HG03439 (cell line): ENCODE results near the gene MTHFD2L.
"Not testable (repeated sequence)": the region's sequence is repeated elsewhere in the genome, so short reads cannot be mapped to it uniquely, and the experiment has no call there.

Experiments
- ATAC-seq: cut with Tn5 transposase; IDR thresholded peaks from one replicate; pipeline ENCODE4 v1.9.1; 2021; ENCODE audit warnings: mild to moderate bottlenecking, moderate library complexity; ENCODE audit not compliant: unreplicated experiment

MTHFD2L gene

DNA sequence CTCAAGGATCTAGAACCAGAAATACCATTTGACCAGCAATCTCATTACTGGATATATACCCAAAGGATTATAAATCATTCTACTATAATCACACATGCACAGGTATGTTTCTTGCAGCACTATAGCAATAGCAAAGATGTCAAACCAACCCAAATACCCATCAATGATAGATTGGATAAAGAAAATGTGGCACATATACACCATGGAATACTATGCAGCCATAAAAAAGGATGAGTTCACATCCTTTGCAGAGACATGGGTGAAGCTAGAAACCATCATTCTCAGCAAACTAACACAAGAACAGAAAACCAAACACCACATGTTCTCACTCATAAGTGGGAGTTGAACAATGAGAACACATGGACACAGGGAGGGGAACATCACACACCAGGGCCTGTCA, 25.7 kb upstream of the MTHFD2L start:
- not testable (repeated sequence) for ATAC-seq

DNA sequence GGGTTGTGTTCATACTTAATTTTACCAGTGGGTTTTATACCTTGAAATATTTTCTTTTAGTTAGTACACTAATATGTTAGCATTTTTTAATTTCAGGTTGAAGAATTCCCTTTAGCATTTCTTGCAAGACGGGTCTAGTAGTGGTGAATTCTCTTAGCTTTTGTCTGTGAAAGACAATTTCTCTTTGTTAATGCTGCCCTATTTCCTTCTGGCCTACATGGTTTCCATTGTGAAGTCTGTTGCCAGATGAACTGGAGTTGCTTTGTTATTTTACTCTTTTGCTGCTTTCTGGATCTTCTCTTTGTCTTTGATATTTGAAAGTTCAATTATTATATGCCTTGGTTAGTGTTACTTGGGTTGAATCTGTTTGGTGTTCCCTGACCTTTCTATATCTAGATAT, 25.0 kb upstream of the MTHFD2L start:
- ATAC-seq, result no peak

DNA sequence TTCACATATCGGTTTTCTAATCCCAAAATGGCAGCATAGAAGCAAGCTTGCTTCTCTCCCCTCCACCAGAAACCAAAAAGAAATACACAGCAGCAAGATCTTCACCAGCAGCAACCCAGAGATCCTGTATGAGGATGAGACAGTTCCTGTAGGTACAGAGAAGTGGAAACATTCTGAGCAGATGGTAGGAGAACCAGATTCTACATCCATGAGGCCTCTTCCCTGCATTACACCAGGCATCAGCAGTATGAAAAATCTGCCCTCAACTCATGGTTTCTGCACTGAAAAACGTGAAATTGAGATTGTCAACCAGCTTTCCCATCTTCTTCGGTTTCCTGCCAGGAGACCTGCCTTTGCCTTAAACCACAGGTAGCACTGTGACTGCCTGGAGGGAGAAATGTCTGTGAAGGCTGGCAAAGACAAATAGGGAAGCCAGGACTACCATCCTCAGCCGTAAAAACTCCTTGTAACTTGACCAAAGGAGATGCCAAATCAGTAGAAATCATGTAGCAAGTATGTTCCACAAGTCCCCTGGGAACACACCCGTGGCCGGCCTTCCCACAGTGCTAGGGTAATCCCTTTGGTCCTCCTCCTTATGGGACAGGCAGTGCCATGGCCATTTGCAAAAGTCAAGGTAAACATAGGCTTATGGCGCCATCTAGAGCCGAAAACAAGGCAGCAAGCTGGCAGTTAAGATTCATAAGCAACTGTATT, 24.0 kb upstream of the MTHFD2L start:
- ATAC-seq, result peak; percentile 86

DNA sequence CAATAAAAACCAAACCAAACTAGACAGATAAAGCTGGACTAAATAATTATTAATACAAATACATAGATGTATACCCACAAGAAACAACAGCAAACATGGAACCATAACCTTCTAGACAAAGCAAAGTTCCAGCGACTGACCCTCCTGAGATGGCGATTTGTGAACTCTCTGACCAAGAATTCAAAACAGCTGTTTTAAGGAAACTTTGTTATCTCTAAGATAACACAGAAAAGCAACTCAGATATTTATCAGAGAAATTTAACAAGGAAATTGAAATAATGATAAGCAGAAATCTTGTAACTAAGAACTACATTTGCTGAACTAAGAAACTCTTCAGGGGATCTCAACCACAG, 23.4 kb upstream of the MTHFD2L start:
- ATAC-seq, result no peak

DNA sequence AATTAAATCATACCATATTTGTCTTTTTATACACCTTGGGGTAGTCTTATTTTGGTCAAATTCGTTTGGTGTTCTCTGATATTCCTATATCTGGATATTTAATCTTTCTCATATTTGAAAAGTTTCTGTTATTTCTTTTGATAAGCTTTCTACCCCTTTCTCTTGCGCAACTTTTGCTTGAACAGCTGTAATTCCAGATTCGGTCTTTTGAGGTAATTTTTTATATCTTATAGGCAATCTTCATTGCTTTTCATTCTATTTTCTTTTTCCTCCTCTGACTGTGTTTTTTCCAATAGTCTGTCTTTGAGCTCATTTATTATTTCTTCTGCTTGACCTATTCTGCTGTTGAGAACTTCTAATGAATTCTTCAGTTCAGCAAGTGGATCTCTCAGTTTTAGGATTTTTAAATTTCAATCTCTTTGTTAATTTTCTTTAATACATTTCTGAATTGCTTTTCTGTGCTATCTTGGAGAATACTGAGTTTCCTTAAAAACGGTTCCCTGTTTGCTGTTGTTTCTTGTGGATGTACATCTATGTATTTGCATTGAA, 11.3 kb upstream of the MTHFD2L start:
- no peak for ATAC-seq

DNA sequence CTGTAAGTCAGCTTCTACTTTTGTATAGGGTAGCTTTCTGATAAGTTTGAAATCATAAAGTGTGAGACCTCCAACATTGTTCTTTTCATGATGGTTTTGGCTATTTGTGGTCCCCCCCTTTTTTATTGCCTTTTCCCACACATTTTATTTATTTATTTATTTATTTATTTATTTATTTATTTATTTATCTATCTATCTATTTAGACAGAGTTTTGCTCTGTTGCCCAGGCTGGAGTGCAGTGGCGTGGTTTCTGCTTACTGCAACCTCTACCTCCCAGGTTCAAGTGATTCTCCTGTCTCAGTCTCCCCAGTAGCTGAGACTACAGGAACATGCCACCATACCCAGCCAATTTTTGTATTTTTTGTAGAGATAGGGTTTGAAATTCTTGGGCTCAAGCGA, 9.7 kb upstream of the MTHFD2L start:
- no peak for ATAC-seq

DNA sequence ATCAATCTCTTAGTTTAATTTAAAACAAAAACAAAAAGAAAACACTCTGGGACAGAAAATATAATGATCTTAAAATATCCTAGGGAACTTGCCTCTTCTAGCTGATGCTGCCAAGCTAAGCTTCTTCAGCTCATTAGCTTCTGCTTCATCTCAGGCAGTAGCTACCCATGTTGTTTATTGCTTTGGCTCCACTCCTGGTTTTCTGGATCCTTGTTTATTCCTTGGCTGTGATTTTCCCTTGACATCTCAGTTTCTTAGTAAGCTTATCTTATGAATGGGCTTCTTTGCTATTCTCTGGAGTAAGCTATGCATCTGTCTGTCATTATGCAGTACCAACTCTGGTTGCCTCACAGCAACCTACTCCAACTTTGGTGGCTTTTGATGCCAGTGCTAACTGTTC, 5.1 kb upstream of the MTHFD2L start:
- ATAC-seq, result no peak

DNA sequence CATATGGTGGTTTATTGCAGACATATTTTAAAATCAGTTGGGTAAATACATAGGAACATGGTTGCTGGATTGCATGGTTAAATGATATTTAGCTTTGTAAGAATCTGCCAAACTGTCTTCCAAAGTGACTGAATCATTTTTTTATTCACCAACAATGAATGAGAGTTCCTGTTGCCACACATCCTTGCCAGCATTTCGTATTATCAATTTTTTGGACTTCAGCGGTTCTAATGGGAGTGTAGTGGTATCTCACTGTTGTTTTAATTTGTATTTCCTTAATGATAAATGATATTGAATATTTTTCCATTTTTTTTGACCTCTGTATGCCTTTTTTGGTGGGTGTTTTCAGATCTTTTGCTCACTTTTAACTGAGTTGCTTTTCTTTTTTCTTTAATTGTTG, 1.4 kb upstream of the MTHFD2L start:
- ATAC-seq, result no peak

DNA sequence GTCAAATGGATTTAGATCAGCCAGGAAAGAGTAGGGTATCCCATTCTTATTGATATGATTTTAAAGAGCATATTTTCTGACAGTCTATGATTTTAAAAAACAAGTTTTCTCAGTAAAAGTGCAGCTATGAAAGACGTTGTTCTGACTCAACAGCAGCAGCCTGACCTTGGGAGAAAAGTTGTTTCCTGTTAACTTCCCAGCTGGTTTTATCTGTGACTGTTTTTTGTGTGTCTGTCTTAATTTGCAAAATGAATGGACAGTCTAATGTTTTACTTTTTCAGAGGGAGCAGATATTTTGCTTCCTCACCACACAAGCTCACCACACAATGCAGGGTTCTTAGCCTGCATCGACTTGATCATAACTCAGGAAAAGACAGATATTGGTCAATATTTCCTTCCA, 764 bp upstream of the MTHFD2L start:
- ATAC-seq, result no peak

DNA sequence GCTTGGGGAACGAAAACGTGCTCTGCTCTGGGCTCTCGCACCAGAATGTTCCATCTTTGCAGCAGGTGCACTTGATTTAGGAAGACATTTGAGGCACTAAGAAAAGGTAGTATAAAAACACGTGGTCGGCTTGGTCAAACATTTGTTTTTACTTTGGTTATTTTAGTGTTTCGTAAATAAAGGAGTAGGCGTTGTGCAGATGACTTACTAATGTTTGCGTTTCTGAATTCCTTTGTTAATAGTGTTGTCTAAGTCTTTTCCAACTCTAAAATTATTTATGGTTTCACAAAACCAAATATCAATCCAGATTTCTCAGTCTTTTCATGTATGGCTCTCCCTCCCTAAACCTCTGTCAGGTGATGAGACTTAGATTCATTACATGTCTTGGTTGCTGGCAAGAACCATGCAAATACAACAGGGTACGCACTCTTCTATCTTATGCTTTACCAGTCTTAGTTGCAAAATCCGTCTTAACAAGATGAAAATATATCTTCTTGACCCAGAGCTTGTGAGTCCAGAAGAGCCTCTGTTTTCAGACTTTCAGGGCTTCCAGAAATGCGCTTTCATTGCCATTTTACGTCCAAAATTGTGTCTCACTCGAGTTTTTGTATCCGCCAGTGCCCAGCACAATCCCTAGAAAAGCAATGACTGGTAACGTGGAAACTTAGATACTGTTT, 686 bp downstream of the MTHFD2L start:
- no peak for ATAC-seq

DNA sequence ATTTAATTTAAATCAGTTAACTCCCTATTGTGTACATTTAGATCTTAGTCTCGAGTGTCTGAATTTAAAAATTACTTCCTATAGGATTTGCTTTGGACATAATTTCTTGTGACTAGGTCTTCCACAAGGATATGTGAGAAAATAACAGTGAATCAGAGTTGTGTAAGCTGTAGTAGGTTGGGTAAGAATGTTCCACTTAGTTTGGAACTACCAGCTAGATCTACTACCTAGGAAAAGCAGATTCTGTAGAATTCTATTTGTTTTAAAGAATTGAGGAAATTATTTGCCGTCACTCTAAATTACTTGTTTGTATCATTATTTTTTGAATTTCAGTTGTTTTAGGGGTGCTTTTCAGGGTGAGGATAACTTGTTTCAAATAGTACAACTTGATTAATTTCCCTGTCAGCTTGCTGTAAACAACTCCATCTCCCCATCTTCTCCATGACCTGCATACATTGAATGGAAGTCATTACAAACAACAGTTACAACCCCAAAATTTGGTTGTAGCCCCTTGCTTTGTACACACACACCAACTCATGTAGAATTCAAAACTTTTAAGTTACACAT, 1.3 kb downstream of the MTHFD2L start:
- no peak for ATAC-seq

DNA sequence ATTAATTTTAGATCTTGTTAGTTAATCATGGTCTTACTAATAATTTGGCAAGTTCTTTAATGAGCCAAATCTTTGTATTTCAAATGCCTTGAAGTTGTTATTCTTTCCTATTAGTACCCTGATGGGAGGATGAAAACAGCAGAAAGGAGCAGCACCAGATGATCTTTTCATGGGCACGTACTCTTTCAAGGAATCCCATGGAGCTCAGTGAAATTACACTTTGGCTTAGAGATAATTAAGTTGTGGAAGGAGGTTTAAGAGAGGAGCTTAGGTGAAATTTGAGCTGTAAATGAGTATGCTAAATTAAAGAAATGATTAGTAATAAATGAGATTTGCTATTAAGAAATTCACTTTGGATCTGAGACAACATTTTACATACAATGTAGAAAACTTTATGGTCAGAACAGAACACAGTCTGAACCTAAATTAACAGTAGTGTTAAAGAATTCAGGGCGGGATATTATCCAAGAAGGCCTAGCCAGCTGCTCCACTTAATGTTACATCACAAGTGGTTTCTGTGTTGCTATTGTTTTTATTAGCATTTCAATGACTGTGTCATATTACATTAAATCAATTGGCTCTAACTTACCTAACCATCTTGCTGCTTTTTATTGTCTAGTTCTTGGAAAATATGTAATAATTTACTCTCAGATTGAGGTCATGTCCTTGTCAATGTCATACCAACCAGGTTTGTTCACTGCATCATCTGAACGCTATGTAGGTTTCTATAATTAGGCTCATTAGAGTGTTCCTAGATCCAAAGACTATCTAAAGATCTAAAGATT, 3.9 kb downstream of the MTHFD2L start:
- ATAC-seq, result no peak

DNA sequence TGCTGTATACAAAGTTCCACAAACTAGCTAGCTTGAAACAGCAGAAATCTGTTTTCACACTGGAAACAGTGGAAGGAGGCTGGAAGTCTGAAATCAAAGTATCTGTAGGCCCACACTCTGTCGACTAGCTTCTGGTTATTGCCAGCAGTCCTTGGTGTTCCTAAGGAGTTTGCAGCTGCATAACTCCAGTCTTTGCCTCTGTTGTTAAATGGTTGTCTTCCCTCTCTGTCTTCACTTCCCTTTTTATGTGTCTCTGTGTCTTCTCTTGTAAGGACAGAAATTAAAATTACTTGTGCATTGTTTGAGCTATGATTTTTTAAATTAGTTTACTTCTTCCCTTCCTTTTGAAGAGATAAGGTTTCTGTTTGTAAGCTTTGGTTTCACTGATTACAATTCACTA, 8.2 kb downstream of the MTHFD2L start:
- ATAC-seq, result no peak

DNA sequence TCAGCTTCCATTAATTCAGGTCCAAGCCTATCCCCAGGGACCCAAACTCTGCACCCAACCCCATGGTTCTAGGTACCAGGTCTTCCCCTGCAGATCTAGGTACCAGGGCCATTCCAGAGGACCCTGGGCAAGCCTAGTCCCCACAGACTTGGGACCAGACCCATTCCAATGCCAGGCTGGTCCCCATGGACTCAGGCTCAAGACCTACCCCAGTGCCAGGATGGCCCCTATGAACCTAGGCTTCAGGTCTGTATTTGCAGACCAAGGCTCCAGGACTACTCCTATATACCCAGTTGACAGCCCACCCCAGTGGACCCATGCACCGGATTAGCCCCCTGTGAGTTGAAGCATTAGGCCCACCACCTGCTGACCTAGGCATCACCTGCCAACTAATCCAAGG, 8.9 kb downstream of the MTHFD2L start:
- ATAC-seq, result no peak

DNA sequence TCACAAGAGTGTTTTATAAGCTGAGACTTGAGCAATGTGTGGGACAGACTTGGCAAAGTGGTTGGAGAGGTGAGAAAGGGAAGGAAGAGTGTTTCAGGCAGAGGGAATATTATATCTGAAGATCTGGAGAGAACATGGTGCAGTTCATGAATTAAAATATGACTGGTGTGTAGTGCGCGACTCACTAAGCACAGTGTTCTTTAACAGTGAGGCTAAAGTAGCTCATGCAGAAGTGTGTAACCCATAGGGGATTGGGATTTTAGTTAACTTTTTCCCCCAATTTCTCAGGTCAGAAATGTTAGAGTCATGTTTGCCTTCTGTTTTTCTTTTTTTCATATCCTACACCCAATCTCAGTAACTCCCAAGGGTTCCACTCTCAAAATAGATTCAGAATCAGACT, 9.7 kb downstream of the MTHFD2L start:
- no peak for ATAC-seq

DNA sequence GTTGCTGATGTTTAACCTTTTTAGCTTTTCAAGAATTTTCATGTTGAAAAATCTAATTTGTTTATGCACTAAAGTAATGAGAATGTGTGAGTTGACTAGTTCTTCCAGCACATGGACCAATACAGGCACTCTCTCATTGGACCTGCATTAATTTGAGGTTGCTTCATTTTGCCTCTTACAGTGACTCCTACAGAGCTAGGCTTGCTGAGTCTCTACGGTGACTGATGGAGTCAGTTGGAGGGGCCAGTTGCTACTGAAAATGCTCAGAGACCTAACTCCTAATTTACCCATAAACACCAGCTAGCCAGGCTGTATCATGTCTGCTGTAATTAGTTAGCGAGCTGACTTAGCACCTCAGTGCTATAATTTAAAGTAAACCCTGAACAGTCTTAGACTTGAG, 10.9 kb downstream of the MTHFD2L start:
- no peak for ATAC-seq

DNA sequence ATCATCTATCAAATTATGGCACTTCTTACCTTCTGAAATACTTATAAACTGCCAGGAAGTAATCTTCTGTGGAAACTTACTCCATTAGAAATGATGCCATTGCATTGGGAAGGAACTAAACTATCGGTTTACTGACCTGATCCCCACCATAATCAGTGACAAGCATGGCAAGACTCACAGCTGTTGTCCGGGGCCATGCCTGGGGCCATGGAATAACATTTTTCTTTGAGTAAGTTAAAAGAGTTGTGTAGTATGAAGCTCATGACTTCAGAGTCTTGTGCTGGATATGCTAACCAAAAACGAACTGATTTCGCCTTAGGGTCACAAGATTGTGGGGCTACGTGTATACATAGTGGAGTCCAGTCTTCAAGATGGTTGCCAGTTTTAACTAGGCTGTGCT, 15.4 kb downstream of the MTHFD2L start:
- no peak for ATAC-seq

DNA sequence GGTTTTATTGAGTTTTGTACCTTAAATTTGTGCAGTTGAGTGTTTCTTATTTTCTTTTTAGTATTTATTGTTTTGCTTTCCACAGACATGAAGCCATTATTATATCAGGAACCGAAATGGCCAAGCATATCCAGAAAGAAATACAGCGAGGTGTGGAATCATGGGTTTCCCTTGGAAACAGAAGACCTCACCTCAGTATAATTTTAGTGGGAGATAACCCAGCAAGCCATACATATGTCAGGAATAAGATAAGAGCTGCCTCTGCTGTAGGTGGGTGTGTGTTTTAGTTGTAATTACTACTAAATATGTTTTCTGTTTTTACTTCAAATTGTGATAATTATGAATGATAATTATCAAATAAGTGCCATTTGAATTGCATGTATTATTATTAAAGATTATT, 16.5 kb downstream of the MTHFD2L start:
- no peak for ATAC-seq

DNA sequence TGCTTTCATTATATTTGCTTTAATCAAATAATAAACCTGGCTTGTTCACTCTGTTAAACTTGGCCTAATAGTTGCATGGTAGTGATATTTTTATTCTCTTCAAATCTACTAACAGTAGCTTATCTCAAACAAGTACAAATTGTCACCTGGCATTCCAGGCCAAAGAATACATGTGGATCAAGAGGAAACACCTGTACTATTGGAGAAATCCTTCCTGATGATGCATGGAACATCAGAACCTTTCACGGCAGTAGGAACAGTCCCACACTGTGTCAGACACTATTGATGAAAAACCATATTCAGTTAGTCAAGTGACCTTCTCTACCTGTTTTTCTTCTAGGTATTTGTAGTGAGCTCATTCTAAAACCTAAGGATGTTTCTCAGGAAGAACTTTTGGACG, 17.0 kb downstream of the MTHFD2L start:
- no peak for ATAC-seq

DNA sequence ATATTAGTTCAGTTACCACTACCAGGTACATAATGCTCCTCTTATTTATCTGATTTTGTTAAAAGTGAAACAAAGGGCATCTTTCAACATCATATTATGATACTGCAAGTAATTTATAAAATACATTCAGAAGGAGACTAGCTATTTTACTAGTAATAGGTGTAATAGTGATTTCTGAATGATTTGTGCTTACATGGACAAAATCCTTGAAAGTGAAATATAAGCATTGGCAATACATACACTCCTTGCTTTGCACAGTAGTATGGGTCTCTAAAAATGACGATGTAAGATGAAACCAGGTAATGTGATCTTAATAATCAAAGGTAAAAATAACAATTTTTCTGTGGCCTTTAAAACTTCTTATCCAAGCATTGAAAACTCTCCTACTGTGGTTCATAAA, 17.5 kb downstream of the MTHFD2L start:
- no peak for ATAC-seq

DNA sequence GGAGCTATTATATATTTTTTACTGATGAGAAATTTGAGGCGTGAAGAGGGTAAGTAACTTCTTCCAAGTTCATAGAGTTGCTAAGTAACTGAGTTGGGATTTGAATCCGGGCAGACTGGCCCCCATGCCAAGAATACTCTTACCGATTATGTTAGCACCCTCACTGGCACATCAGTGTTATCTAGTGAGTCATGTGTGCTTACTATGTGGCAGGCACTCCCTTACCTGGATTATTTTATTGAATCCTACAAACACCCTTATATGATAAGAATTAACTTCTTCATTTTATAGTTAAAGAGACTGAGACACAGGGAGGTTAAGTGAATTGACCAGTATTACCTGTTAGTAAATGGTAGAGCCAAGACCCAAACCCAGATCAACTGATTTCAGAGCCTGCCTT, 20.9 kb downstream of the MTHFD2L start:
- no peak for ATAC-seq

DNA sequence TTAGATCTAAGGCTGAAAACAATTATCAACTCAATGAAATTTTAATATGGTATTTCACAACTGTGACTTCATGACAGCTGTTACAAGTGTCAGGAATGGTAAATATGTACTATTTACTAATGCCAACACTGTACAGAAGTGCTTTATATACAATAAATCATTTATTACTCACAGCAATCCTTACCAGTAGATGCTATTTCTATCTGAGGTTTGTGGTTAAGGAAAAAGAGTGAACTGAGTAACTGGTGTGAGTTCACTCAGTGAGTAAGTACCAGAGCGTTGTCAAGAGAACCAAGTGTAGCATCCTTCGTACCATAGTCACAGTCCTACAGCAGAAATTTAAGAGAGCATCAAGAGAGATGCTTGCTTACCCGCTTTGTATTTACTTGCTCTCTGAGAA, 23.3 kb downstream of the MTHFD2L start:
- no peak for ATAC-seq
